ENCODE measurements around the gene PCP4L1. TPM values are rescaled to one million over a fixed set of nuclear protein-coding genes. Genes with fewer than 3 reads are reported as not detected.

The PCP4L1 gene
- total RNA-seq, 1 donor from 2014 or later = 0.69 TPM

GRCh38 chr1:161225178-161225533, 33.4 kb upstream of the PCP4L1 start:
- Histone ChIP-seq H3K4me2 (no peak overlapping the region), H3F3A (ENCODE audit: low read depth) (peaks cover 13% of the 10 kb centered on the region), H3K9ac (no peak overlapping the region), H2AFZ (replicated peaks) (peak overlapping the region; percentile 54), H4K20me1 (ENCODE audit: low read depth) (no peaks in the 10 kb centered on the region), H3K27me3 (no peaks in the 10 kb centered on the region), H3K9me3 (ENCODE audit: low read depth) (no peaks in the 10 kb centered on the region), H3K27ac (no peak overlapping the region), H3K79me2 (ENCODE audit: low read depth) (no peaks in the 10 kb centered on the region), H3K4me3 (no peak overlapping the region), H3K4me1 (peaks cover 9% of the 10 kb centered on the region), H3K36me3 (no peaks in the 10 kb centered on the region)
- no peak for DNase-seq (ENCODE audit: low spot score)
- Mint-ChIP-seq H3K4me3 (peak overlapping the region; percentile 99), H3K9me3 (no peaks in the 10 kb centered on the region), H3K27me3 (ENCODE audit: insufficient read depth, low read depth) (peaks cover 5% of the 10 kb centered on the region), H3K27ac (peak overlapping the region; percentile 50), H3K4me1 (peaks cover 21% of the 10 kb centered on the region), H3K36me3 (no peaks in the 10 kb centered on the region)
- TF ChIP-seq EZH2phosphoT487 (IDR thresholded peaks at IDR 0.05) (no peak), CTCF (IDR thresholded peaks at IDR 0.05) (no peak), EZH2 (IDR thresholded peaks at IDR 0.05) (no peak)

GRCh38 chr1:161225534-161226319, 32.8 kb upstream of the PCP4L1 start, which contains the start of gene TOMM40L:
Gene TOMM40L, plus strand, starts transcription at chr1:161226060. Its CDS starts 430 bp downstream, at chr1:161226490.
- no peaks in the 10 kb centered on the region for H3K9me3 Mint-ChIP-seq
- H3K4me3 Mint-ChIP-seq = peak within 1 kb of the TSS; percentile 99
- TF ChIP-seq EZH2phosphoT487 (IDR thresholded peaks at IDR 0.05) (no peak), CTCF (IDR thresholded peaks at IDR 0.05) (peak; percentile 55), EZH2 (IDR thresholded peaks at IDR 0.05) (no peak)
- Histone ChIP-seq H3K36me3 (no peaks in the 10 kb centered on the region), H3K4me1 (peaks cover 9% of the 10 kb centered on the region), H3K27ac (no peak within 1 kb of the TSS), H3K79me2 (ENCODE audit: low read depth) (no peaks in the 10 kb centered on the region), H3K4me3 (peak within 1 kb of the TSS; percentile 70), H3F3A (ENCODE audit: low read depth) (peaks cover 13% of the 10 kb centered on the region), H4K20me1 (ENCODE audit: low read depth) (no peaks in the 10 kb centered on the region), H2AFZ (replicated peaks) (peak within 1 kb of the TSS; percentile 84), H3K9ac (peak within 1 kb of the TSS; percentile 2), H3K9me3 (ENCODE audit: low read depth) (no peaks in the 10 kb centered on the region), H3K27me3 (no peaks in the 10 kb centered on the region), H3K4me2 (peak within 1 kb of the TSS; percentile 89)
- DNase-seq (ENCODE audit: low spot score) = peak; percentile 97
- H3K36me3 Mint-ChIP-seq = no peaks in the 10 kb centered on the region
- peak within 1 kb of the TSS; percentile 96 for H3K27ac Mint-ChIP-seq
- peaks cover 21% of the 10 kb centered on the region for H3K4me1 Mint-ChIP-seq
- peaks cover 5% of the 10 kb centered on the region for H3K27me3 Mint-ChIP-seq (ENCODE audit: insufficient read depth, low read depth)

GRCh38 chr1:161226320-161226711, 32.2 kb upstream of the PCP4L1 start:
- Mint-ChIP-seq H3K4me3 (peak overlapping the region; percentile 99), H3K4me1 (peaks cover 21% of the 10 kb centered on the region)

More at GRCh38 chr1:161226320-161226711, 32.2 kb upstream of the PCP4L1 start:
- Histone ChIP-seq H3K79me2 (ENCODE audit: low read depth) (no peaks in the 10 kb centered on the region), H3K9me3 (ENCODE audit: low read depth) (no peaks in the 10 kb centered on the region), H4K20me1 (ENCODE audit: low read depth) (no peaks in the 10 kb centered on the region), H3K36me3 (no peaks in the 10 kb centered on the region), H3K9ac (peak overlapping the region; percentile 2), H3K4me2 (peak overlapping the region; percentile 89), H3K27ac (no peak overlapping the region), H3K4me3 (peak overlapping the region; percentile 70), H3F3A (ENCODE audit: low read depth) (peaks cover 13% of the 10 kb centered on the region), H2AFZ (replicated peaks) (peak overlapping the region; percentile 84), H3K27me3 (no peaks in the 10 kb centered on the region), H3K4me1 (peaks cover 9% of the 10 kb centered on the region)
- no peaks in the 10 kb centered on the region for H3K9me3 Mint-ChIP-seq
- DNase-seq (ENCODE audit: low spot score) = no peak
- peaks cover 6% of the 10 kb centered on the region for H3K27me3 Mint-ChIP-seq (ENCODE audit: insufficient read depth, low read depth)
- H3K27ac Mint-ChIP-seq = peak overlapping the region; percentile 96
- TF ChIP-seq EZH2 (IDR thresholded peaks at IDR 0.05) = no peak
- TF ChIP-seq CTCF (IDR thresholded peaks at IDR 0.05) = no peak
- TF ChIP-seq EZH2phosphoT487 (IDR thresholded peaks at IDR 0.05) = no peak
- H3K36me3 Mint-ChIP-seq = no peaks in the 10 kb centered on the region

All from neural progenitor cell (in vitro differentiated cells).